ENCODE data around the gene GNGT1.
A peak's percentile ranks its signal among the peaks of the same experiment; 100 is the strongest.

GNGT1 gene

GRCh38 chr7:93943816-93944540, 37.6 kb downstream of the GNGT1 start:
- DNase-seq (ENCODE audit: low read depth): no peak

GRCh38 chr7:93944673-93945072, 38.3 kb downstream of the GNGT1 start:
- peak; percentile 36 for DNase-seq (ENCODE audit: low read depth)

DNA sequence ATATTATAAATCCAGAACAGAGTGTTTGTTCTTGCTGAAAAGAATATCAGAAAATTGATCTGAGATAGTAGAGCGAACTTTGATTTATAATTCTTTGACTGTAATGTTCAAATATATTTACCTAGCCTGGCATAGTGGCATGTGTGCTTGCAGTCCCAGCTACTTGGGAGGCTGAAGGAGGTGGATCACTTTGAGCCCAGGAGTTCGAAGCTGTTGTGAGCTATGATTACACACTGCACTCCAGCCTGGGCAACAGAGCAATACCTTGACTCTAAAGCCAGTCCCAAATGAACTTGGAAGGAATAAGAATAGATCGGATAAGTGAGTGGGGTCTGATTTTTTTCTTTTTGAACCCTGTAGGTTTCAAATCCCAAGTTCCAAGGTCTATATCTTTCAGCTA, 38.7 kb downstream of the GNGT1 start:
- DNase-seq (ENCODE audit: low read depth): no peak

DNA sequence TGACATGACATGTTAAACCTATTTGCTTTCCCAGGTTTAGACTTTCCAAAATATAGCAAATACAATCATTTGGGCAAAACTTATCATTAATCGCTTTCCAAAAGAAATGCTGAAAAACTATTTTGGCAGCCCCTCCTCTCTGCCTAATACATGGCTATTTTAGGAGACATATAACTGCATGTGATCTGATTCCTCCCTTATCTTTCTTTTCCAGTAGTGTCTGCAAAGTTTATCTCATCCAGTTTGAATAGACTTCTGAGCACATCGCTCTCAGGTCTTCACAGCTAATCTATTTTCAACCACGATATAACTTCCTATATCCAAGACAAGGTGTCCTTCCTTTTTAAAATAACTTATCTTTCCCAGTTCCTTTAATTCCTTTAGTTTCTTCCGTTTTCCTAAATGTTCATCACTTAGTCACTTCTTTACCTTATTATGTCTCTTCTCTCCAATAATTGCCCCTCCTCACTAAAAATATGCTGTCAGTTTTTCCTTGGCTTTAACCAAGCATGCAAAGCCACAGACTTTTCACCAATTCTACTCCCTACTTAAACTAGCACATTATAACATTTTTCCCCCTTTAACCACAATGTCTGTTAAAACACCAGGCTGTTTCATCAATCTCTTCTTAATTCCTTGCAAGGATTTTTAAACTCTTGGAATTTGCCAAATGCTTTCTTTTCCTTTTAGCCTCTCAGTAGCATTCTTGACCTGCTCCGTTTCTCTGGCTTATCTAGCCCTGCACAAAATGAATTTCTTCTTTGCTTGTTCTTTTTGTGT, 39.6 kb downstream of the GNGT1 start:
- peak; percentile 66 for DNase-seq (ENCODE audit: low read depth)

DNA sequence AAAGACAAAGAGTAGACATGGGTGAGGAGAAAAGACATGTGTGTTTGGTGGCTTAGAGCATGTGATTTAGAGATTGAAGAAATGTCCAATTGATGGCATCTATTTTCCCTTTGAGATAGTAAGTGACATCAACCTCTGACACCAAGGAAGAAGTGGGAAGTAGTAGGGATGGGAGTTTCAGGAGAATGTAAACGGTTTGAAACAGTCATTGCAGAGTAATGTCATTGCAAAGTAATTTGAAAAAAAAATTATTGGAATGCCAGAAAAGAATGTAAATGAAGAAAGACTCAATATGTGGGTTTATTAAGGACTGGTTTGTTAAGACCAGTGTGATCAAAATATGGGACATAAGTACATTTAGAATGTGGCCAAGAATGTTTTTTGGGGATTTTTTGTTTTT, 41.7 kb downstream of the GNGT1 start:
- peak; percentile 84 for DNase-seq (ENCODE audit: low read depth)

GRCh38 chr7:93948873-93949272, 42.5 kb downstream of the GNGT1 start:
- no peak for DNase-seq (ENCODE audit: low read depth)

GRCh38 chr7:93949423-93949822, 43.1 kb downstream of the GNGT1 start:
- DNase-seq (ENCODE audit: low read depth): peak; percentile 89

DNA sequence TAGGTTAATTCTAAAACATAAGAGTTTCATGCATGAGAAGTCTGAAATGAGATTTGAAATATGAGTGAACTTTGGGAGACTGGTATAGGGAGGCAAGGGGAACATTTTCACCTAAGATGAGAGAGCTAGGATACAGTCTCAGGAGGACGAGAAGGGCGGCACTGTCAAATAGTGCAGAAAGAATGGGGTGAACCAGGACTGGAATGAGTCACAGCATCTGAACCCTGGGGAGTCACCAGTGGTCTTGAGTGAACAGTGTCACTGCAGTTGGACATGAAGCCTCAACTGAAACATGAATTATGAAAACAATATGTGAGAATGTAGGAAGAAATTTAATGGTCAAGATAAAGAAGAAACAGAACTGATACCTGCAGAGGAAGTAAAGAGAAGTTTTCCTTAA, 48.9 kb downstream of the GNGT1 start:
- no peak for DNase-seq (ENCODE audit: low read depth)

DNA sequence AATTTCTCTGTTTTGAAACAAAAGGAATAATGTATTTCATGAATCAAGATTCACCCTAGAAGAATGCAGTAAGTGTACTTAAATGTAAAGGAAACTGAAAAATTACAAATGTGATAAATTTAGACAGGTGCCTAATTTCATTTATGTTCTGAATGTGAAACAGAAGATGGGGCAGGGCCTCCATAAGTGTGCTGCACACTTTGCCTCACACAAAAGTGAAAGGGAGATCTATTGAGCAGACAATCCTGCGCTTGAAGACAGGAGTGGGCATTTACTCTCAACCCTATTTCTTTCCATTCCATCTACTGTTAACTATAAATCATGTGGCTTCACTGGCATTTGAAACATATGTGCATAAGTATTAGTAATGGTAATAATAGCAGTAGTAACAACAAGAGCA, 51.4 kb downstream of the GNGT1 start:
- no peak for DNase-seq (ENCODE audit: low read depth)

GRCh38 chr7:93958216-93958615, 51.8 kb downstream of the GNGT1 start:
- DNase-seq (ENCODE audit: low read depth): peak; percentile 21

GRCh38 chr7:93958651-93959050, 52.3 kb downstream of the GNGT1 start:
- no peak for DNase-seq (ENCODE audit: low read depth)

All from EH (cell line).